HEK293 (cell line): ENCODE results near the gene PER1.

Experiments used
- CTCF ChIP-seq: fragments of 450-650 bp; formaldehyde crosslinking; IDR thresholded peaks from 2 replicates; pipeline ENCODE4 v1.5.1; 2016; ENCODE audit warnings: missing biosample characterization, missing genetic modification characterization
- GLIS1 ChIP-seq: fragments of 450-650 bp; formaldehyde crosslinking; IDR thresholded peaks from 2 replicates; pipeline ENCODE4 v1.5.1; 2016; ENCODE audit warnings: missing biosample characterization, missing genetic modification characterization
- KLF1 ChIP-seq: fragments of 450-650 bp; formaldehyde crosslinking; IDR thresholded peaks from 2 replicates; pipeline ENCODE4 v1.5.1; 2016; ENCODE audit warnings: missing biosample characterization, missing genetic modification characterization
- KLF8 ChIP-seq: fragments of 450-650 bp; formaldehyde crosslinking; IDR thresholded peaks from 2 replicates; pipeline ENCODE4 v1.5.1; 2016; ENCODE audit warnings: missing biosample characterization, missing genetic modification characterization
- PRDM10 ChIP-seq: fragments of 450-650 bp; formaldehyde crosslinking; IDR thresholded peaks from 2 replicates; pipeline ENCODE4 v1.5.1; 2016; ENCODE audit warnings: missing biosample characterization, missing genetic modification characterization
- PRDM4 ChIP-seq: fragments of 450-650 bp; formaldehyde crosslinking; IDR thresholded peaks from 2 replicates; pipeline ENCODE4 v1.5.1; 2017; ENCODE audit warnings: missing biosample characterization, missing genetic modification characterization
- SETDB1 ChIP-seq: IDR thresholded peaks from one replicate; pipeline ENCODE4 v1.6.1; 2017; ENCODE audit warnings: mild to moderate bottlenecking, low read length, moderate library complexity, mixed read lengths; ENCODE audit not compliant: insufficient read length
- ZBTB10 ChIP-seq: fragments of 450-650 bp; formaldehyde crosslinking; IDR thresholded peaks from 2 replicates; pipeline ENCODE4 v1.5.1; 2016; ENCODE audit warnings: missing biosample characterization, missing genetic modification characterization
- ZBTB26 ChIP-seq: fragments of 450-650 bp; formaldehyde crosslinking; optimal IDR thresholded peaks from 2 replicates; pipeline ENCODE3; 2016; ENCODE audit warnings: missing biosample characterization, mild to moderate bottlenecking, missing genetic modification characterization
- ZBTB6 ChIP-seq: fragments of 450-650 bp; formaldehyde crosslinking; IDR thresholded peaks from 2 replicates; pipeline ENCODE4 v1.5.1; 2017; ENCODE audit warnings: missing biosample characterization, missing genetic modification characterization
- ZBTB7A ChIP-seq: fragments of 450-650 bp; formaldehyde crosslinking; IDR thresholded peaks from 2 replicates; pipeline ENCODE4 v1.5.1; 2016; ENCODE audit warnings: low read depth, missing biosample characterization, missing genetic modification characterization
- ZFHX2 ChIP-seq: fragments of 450-650 bp; formaldehyde crosslinking; conservative IDR thresholded peaks from 2 replicates; pipeline ENCODE4 v1.5.1; 2016; ENCODE audit warnings: missing biosample characterization, missing genetic modification characterization
- ZNF112 ChIP-seq: fragments of 450-650 bp; formaldehyde crosslinking; IDR thresholded peaks from 2 replicates; pipeline ENCODE4 v1.5.0; 2017; ENCODE audit warnings: missing biosample characterization, missing genetic modification characterization
- ZNF140 ChIP-seq: fragments of 450-650 bp; formaldehyde crosslinking; IDR thresholded peaks from 2 replicates; pipeline ENCODE4 v1.5.1; 2016; ENCODE audit warnings: missing biosample characterization, missing genetic modification characterization
- ZNF2 ChIP-seq: fragments of 450-650 bp; formaldehyde crosslinking; IDR thresholded peaks from 2 replicates; pipeline ENCODE4 v1.5.1; 2016; ENCODE audit warnings: missing biosample characterization, missing genetic modification characterization
- ZNF221 ChIP-seq: fragments of 450-650 bp; formaldehyde crosslinking; IDR thresholded peaks from 2 replicates; pipeline ENCODE4 v1.5.1; 2017; ENCODE audit warnings: missing biosample characterization, missing genetic modification characterization, borderline replicate concordance
- ZNF391 ChIP-seq: fragments of 450-650 bp; formaldehyde crosslinking; IDR thresholded peaks from 2 replicates; pipeline ENCODE4 v1.5.1; 2016; ENCODE audit warnings: low read depth, missing biosample characterization, missing genetic modification characterization, borderline replicate concordance
- ZNF433 ChIP-seq: fragments of 450-650 bp; formaldehyde crosslinking; IDR thresholded peaks from 2 replicates; pipeline ENCODE4 v1.5.1; 2016; ENCODE audit warnings: missing biosample characterization, missing genetic modification characterization, low read depth
- ZNF449 ChIP-seq: fragments of 450-650 bp; formaldehyde crosslinking; IDR thresholded peaks from 2 replicates; pipeline ENCODE4 v1.5.1; 2017; ENCODE audit warnings: missing biosample characterization, mild to moderate bottlenecking, missing genetic modification characterization, moderate library complexity
- ZNF514 ChIP-seq: fragments of 450-650 bp; formaldehyde crosslinking; IDR thresholded peaks from 2 replicates; pipeline ENCODE4 v1.5.1; 2016; ENCODE audit warnings: missing biosample characterization, missing genetic modification characterization
- ZNF548 ChIP-seq: fragments of 450-650 bp; formaldehyde crosslinking; IDR thresholded peaks from 2 replicates; pipeline ENCODE4 v1.5.1; 2016; ENCODE audit warnings: missing biosample characterization, missing genetic modification characterization
- ZNF555 ChIP-seq: fragments of 450-650 bp; formaldehyde crosslinking; conservative IDR thresholded peaks from 2 replicates; pipeline ENCODE4 v1.5.1; 2017; ENCODE audit warnings: missing biosample characterization, mild to moderate bottlenecking, missing genetic modification characterization, inconsistent platforms
- ZNF664 ChIP-seq: fragments of 450-650 bp; formaldehyde crosslinking; IDR thresholded peaks from 2 replicates; pipeline ENCODE4 v1.5.1; 2016; ENCODE audit warnings: missing biosample characterization, missing genetic modification characterization
- ZNF792 ChIP-seq: fragments of 450-650 bp; formaldehyde crosslinking; IDR thresholded peaks from 2 replicates; pipeline ENCODE4 v1.5.1; 2016; ENCODE audit warnings: missing biosample characterization, missing genetic modification characterization
- ZSCAN30 ChIP-seq: fragments of 450-650 bp; IDR thresholded peaks from 2 replicates; pipeline ENCODE4 v1.5.1; 2018; ENCODE audit warnings: missing biosample characterization, mild to moderate bottlenecking, missing genetic modification characterization, moderate library complexity

The PER1 gene

GRCh38 chr17:8152112-8152775 lies at the start of gene PER1 (continued):
- TF ChIP-seq ZBTB10 (tag by site-specific recombination): no peak
- no peak for TF ChIP-seq ZNF449 (tag by site-specific recombination)
- no peak for TF ChIP-seq ZNF514 (tag by site-specific recombination)
- TF ChIP-seq CTCF (tag by site-specific recombination): no peak
- no peak for TF ChIP-seq ZNF112
- peak; percentile 46; the same call in 1 of the 2 replicates for TF ChIP-seq KLF8
- TF ChIP-seq SETDB1: no peak
- no peak for TF ChIP-seq ZNF792 (tag by site-specific recombination)
- TF ChIP-seq ZNF664: no peak
- peak; percentile 48 for TF ChIP-seq KLF1 (tag by site-specific recombination)
- no peak for TF ChIP-seq ZNF555
- TF ChIP-seq ZBTB26 (tag by site-specific recombination): peak; percentile 54
- no peak for TF ChIP-seq ZNF221 (tag by site-specific recombination)
- TF ChIP-seq ZNF2 (tag by site-specific recombination): no peak
- TF ChIP-seq ZSCAN30 (tag by site-specific recombination): no peak
- no peak for TF ChIP-seq ZNF140
- peak; percentile 54; the same call in 1 of the 2 replicates for TF ChIP-seq ZNF391 (tag by site-specific recombination)
- no peak for TF ChIP-seq ZNF433
- TF ChIP-seq ZNF548 (tag by site-specific recombination): no peak
- TF ChIP-seq ZBTB6 (tag by site-specific recombination): no peak
- TF ChIP-seq ZFHX2 (tag by site-specific recombination): peak; percentile 52; the same call in 1 of the 2 replicates
- TF ChIP-seq PRDM10 (tag by site-specific recombination): peak; percentile 85
- no peak for TF ChIP-seq PRDM4
- TF ChIP-seq GLIS1 (tag by site-specific recombination): peak; percentile 45; the same call in 1 of the 2 replicates
- no peak for TF ChIP-seq ZBTB7A
